ENCODE data around the gene COPS8.

The COPS8 gene

DNA sequence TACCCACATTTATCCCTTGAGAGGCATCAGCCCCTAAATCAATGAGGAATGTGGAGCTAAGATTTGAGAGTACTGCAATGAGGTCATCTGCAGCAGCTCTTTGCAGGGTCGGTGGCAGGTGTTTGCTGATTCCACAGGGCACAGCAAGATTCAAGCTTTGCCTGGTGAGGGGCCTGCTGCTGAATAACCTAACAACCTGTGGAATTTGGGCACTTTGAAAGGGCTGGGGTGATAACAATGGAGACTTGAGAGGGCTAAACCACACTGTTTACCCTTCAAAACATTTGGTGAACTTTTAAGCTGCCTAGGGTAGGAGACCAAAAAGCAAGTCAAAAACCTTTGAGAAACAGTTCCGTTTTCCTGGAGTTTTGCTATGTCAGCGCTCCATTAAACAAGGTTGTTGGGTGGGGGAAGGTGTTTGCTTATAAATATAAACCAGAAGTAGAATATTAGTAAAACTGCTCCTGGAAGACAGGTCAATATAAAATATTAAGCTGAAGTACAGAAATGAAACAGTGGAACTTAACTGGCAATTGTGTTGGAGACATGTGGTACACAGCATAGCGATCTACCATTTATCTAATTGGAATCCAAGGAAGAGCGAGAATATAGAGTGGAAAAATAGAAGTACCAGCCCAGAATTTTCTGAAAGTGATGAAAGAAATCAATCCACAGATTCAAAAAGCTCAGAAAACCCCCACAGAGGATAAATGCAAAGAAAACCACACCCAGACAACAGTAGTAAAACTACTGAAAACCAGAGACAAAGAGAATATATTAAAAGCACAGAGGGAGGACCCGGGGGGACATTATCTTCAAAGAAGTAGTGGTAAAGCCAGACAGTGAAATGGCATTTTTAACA is 15.7 kb downstream of the COPS8 start:
- no peak for DNase-seq (ENCODE audit: low spot score)

DNA sequence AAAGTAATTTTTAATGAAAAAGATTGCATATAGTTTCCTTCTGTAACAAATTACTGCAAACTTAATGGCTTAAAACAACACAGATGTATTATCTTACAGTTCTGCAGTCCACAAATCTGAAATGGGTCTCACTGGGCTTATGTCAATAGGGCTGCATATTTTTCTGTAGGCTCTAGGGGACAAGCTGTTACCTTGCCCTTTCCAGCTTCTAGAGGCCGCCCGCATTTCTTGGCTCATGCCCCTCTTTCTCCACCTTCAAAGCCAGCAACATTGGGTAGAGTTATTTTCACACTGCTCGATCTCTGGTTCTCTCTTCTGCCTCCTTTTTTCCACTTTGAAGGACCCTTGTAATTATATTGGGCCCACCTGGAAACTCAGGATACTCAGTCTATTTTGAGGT is 16.7 kb downstream of the COPS8 start:
- no peak for DNase-seq (ENCODE audit: low spot score)

DNA sequence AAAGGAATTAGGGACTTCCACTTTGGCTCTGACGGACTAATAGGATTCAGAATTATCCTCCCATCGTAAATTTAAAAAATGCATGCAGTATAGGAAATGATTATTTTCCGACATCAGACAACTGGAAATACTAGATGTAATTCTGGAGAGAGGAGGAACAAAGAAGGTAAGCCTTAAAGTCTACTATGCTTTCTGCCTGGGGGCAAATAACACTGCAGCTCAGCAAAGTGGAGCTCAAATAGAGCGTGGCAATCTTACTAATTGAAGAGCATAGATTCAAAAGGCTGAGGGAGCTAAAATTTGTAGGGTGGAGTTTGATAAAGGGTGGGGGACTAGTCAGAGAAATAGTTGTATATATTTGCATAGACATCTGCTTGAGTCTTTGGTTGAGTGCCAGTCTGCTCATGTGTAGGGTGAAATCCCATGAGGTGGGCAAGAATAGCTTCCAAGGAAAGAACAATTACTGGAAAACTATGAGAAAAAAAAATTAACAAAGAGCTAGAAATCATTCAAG is 23.8 kb downstream of the COPS8 start:
- no peak for DNase-seq (ENCODE audit: low spot score)

DNA sequence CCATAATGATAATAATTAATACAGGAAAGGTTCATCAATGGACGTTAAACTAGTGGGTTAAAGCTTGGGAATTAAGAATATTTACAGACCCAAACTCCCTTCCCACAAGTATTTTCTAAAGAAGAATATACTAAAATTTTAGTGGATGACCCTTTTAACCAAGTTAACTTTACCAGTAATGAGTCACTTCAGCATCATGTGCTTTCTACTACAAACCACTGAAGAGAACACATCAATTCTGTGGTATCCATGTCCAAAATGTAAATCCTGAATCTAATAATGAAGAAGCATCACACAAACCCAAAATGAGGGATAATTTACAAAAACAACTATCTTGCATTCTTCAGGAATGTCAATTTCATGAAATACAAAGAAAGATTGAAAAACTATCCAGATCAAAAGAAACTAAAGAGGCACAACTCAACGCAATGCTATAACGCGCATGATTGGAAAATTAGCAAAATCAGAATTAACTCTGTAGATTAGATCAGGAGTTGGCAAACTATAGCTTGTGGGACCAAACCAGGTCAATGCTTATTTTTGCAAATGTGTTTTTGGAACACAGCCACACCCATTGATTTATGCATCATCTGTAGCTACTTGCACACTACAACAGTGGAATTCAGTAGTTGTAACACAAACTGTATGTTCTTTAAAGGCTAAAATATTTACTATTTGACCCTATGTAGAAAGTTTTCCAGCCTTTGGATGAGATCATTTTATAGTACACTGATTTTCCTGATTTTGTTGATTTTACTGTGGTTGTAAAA is 27.5 kb downstream of the COPS8 start:
- DNase-seq (ENCODE audit: low spot score), result no peak

DNA sequence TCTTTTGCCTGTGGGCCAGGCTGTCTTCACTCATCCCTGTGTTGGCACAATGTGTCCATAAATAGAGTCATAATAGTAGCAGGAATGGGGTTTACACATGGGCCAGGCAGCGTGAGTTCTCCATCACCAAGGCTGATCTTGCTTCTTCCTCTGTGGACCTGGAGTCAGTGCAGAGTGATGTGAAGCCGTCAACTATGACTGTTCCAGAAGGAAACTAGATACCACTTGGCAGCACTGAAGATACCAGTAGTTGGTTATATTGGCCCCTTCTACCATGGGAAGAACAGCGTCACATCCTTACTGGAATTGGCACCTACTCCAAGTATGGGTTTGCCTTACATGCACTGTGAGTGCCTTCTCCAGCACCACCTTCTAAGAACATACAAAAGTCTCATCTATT is 30.2 kb downstream of the COPS8 start:
- no peak for DNase-seq (ENCODE audit: low spot score)

DNA sequence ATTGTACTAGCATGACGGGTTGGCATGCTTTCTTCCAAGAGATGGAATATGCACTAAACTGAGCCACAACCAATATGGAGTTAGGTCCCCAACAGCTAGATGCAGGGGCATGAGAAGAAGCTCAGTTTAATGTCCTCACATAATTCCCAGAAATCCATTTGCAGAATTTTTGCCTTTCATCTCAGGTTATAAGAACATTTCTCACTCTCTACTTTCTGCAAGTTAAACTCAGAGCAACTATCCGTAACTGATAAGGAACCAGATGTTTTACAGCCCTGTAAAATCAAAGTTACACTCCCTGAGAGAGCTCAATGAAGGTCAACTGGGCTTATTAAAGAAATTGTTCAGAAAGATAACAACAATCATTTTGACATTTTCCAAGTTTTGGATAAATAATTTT is 30.7 kb downstream of the COPS8 start:
- no peak for DNase-seq (ENCODE audit: low spot score)

DNA sequence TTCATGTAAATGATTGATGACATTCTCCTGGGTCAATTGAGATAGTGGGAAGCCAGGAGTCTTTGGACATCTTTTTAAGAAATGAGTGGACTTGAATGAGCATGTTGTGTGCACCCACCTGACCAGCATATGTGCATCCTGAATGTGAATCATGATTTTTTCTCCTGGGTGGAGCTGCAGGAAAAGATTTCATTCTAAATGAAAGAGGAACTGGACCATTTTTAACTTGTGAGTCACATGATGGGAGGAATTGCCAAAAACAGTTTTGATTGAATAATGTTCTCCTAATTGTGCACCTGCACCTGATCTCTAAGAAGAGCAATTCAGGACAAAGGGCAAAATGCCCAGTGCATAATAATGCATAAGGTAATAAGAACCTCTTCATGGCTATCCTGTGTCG is 32.3 kb downstream of the COPS8 start:
- DNase-seq (ENCODE audit: low spot score), result no peak

DNA sequence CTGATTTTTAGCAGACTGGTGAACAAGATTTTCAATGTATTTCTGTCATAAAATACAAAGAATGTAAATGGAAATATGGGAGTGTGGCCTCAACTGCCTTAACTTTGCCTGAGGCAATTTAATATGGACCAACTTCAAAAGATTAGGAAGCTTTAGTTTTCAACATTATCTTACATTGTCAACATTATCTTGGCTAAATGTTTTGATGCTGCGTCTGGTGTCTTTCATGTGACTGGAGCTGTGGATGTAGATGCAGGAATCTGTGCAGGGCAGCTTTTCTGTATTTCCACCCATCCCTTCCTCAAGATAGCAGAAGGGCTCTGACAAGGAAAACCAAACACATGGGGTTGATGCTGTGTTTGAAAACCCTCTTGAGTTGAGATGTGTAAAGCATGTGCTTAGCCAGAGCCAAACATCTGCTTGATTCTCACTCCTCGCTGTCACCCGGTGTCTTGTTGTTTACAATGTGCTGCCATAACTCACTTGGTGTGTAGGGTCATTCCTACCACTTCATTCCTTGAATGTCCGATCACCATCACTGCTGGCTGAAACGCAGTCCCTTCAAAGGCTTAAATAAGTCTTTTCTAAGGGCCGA is 33.0 kb downstream of the COPS8 start:
- no peak for DNase-seq (ENCODE audit: low spot score)

DNA sequence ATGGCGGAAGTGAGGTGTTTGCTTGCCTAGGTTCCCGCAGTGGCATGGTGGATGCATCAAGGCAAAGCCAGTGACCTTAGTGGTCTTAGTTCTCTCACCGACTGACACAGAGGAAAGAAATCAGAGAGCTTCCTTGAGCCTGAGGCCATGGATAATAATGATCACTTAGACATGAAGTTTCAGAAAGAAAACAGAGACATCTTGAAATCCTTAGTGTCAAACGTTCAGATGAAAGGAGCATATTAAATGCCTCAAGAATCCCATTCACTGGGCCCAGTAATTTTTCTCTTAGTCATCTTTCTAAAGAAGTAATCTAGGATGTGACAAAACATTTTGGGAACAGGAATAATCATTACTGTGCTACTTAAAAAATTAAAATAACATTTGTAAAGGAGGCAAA is 35.2 kb downstream of the COPS8 start:
- DNase-seq (ENCODE audit: low spot score), result no peak

DNA sequence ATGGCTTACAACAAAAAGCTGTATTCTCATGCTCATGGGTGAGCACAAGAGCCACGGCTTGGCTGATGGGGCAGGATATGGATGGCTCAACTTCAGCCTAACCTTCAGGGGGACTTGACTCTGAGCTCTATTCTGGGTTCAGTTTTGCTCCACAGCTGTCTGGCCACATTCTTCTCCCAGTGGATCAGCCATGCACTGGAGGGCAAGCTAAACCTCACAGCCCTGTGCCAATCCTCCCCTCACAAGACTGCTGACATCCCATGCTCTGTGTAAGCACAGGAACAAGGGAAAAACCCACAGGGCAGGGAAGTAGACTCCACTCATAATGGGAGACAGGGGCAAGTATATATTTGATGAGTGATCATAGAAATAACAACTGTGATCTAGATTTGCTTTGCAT is 35.6 kb downstream of the COPS8 start:
- no peak for DNase-seq (ENCODE audit: low spot score)

DNA sequence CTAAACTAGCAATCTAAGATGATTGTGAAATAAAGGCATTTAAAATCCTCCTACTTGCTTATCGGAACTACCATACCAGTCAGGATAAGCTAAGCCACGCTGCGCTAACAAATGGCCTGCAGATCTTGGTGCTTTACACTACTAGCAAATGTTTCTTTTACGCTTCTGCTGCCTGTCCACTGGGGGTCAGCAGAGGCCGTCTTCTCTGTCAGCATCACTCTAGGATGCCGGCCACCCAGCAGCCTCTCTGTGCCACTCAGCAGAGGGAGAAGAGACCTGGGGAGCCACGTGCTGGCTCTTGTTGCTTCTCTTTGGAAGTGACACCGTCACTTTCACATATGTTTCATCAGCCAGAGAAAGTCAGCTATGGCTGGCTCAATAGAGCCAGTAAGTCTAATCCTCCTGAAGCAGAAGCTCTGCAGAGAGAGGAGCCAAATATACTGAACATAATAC is 36.6 kb downstream of the COPS8 start:
- peak; percentile 1 for DNase-seq (ENCODE audit: low spot score)

DNA sequence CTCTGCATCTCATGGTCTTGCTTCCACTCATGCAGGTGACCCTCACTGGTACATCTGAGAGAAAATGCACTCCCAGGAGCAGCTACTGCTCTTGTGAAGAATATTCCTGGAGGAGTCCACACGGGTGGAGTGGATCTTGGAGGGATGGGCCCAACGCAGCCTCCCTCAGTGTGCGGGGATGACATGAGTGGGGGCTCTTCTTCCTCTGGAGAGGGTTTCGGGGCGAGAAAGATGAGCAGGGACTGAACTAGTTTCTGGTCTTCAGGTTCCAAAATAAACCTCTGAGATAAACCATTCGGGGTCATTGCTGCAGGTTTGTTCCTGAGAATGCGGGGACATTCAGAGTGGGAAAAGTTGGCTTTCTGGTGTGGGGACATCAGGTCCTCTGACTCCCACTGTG is 39.1 kb downstream of the COPS8 start:
- DNase-seq (ENCODE audit: low spot score), result no peak

DNA sequence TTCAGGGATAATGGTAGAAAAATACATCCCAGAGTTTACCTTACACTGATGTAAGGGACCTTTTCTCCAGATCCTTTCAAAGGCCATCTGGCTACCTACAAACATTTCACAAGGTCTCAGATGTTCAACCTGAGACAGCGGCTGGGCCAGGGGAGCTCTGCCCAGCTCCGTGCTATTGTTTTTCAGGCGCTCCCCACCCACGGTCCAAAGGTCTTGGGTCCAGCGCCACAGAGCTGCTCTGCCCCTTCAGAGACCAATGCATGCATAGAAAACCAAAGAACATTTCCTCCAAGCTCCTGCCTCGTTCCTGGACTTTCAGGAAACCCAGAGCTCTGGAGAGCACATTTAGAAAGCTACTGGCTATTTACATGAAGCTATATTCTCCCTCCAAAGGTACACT is 40.3 kb downstream of the COPS8 start:
- DNase-seq (ENCODE audit: low spot score), result no peak

DNA sequence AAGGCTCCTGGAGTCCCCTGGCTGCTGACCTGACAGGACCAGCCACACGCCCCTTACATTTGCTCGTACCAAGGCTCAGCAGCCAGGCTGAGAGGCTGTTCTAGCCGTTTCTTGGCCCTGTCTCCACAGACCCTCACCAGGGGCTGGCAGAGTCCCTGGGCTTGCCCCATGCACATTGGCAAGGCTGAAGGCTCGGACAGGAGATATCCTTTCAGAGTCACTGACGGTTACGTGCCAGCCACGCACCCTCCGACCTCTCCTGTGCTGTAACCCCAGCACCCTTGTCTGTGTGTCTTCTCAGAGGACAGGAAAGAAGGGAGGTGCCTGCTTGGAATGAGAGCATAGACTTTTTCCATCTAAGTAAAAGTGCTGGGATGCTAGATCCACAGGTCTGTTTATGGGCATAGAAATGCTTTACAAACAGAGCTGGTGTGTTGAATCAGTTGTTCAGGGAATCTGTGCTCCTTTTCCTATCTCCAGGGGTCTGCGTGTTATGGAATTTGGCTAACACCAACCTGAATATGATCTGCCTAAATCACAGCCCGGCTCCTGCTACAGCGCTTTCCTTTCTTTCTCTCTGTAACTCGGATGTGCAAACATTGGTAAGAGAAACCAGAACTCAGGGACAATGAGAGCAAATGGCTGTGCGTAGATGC is 41.0 kb downstream of the COPS8 start:
- DNase-seq (ENCODE audit: low spot score), result no peak

DNA sequence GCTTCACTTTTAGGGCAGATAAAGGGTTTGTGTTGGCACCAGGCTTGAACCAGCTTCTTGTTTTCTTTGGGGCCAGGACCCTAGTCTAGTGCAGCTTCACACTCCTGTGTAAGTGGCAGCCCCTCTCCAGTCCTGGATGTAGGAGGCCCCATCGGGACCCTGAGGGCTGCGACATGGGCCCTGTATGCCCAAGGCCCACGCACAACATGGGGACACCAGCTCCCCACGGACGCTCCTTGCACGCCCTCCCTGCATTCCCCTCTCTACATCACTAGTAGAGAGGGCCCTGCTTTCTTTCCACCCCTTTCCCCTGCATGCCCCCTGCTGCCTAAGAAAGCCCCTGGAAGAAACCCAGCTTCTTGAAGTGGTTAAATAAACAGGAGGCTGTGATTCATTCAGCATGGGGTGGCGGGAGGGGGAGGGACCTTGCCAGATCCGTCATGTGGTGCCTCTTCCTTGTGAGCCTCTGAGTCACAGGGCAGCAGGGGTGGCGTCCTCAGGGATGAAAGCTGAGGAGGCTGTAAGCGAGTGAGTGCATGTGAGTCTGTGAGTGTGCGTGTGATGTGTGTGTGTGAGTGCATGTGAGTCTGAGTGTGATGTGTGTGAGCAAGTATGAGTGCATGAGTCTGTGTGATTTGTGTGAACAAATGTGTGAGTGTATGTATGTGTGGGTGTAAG is 42.5 kb downstream of the COPS8 start:
- DNase-seq (ENCODE audit: low spot score), result no peak

DNA sequence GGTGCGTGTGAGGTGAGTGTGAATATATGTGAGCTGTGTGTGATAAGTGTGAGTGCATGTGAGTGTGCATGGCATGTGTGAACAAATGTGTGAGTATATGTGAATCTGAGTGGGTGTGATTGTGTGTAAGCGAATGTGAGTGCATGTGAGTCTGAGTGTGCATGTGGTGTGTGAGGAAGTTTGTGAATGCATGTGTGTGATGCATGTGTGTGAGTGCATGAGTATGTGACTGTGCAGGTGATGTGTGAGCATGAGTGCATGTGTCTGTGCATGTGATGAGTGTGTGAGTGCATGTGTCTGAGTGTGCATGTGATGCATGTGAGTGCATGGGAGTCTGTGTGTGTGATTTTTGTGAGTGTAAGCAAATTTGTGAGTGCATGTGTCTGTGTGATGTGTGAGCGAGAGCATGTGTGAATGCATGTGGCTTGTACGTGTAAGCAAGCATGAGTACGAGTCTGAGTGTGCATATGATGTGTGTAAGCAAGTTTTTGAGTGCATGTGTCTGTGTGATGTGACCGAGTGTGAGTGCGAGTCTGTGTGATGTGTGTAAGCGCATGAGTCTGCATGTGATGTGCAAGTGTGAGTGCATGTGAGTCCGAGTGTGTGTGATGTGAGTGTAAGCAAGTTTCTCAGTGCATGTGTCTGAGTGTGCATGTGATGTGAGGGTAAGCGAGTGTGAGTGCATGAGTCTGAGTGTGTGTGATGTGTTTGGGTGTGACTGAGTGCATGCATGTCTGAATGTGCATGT is 43.3 kb downstream of the COPS8 start:
- DNase-seq (ENCODE audit: low spot score), result no peak

DNA sequence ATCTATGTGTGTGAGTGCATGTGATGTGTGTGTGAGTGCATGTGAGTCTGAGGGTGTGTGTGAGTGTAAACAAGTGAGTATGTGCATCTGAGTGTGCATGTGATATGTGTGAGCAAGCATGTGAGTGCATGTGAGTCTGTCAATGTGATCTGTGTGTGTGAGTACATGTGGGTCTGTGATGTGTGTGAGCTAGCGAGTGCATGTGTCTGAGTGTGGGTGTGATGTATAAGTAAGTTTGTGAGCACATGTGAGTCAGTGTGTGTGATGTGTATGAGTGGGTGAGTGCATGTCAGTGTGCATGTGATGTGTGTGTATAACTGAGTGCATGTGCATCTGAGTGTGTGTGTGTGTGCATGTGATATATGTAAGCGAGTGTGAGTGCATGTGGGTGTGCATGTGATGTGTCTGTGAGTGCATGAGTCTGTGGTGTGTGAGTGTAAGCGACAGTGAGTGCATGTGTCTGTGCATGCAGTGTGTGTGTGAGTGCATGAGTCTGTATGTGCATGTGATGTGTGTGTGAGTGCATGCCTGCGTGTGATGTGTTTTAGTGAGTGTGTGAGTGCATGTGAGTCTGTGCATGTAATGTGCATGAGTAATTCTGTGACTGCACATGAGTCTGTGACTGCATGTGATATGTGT is 44.1 kb downstream of the COPS8 start:
- DNase-seq (ENCODE audit: low spot score), result no peak

DNA sequence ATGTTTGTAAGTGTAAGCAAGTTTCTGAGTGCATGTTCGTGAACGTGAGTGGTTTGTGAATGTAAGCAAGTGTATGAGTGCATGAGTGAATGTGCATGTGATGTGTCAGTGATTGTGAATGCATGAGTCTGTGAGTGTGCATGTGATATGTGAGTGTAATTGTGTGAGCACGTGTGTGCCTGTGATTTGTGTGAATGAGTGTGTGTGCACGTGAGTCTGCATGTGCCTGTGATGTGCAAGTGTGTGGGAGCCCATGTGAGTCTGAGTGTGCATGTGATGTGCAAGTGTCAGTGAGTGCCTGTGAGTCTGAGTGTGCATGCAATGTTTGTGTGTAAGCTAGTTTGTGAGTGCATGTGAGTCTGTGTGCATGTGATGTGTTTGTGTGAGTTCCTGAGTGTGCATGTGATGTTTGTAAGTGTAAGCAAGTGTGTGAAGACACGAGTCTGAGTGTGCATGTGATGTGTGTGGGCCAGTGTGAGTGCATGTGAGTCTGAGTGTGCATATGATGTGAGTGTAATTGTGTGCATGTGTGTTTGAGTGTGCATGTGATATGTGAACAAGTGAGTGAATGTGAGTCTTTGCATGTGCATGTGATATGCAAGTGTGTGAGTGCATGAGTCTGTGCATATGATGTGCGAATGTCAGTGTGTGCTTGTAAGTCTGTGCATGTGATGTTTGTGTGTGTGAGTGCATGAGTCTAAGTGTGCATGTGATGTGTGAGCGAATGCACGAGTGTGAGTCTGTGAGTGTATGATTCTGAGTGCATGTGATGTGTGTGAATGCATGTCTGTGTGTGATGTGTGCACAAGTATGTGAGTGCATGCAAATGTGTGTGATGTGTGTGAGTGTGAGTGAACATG is 45.1 kb downstream of the COPS8 start:
- DNase-seq (ENCODE audit: low spot score), result no peak

DNA sequence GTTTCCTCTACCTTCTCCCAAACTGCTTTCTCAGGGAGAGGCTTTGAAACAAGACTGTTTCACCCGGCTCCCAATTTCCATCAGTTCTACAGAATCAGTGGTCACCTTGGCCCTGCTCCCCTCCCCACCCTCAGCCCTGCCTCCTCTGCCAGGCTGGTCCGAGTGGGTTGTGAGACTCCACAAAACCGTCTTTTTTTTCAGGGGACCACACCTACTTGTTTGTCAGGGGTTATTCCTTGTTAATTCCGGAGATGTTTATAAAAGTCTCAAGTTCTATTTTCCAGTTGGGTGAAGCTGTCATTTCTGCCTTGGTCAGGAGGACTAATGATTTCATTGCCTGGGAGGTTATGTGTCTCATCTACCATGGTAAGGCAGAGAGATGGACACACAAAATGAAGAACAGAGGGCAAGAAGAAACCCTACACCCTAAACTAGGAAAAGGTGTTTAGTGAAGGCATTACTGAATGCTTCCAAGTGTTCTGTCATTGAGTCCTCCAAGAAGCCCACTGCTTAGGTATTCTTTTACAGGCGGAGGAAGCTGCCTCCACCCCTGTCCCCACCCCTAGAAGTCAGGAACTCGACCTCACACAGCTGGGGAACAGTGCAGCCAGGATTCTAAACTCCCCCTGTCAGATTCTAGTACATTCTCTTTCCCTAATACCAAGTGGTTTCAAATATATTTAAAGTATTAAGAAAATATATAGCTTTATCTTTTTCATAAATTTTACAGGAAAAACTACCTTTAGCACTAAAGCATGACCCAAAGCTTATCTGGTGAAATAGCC is 46.3 kb downstream of the COPS8 start:
- no peak for DNase-seq (ENCODE audit: low spot score)

Measured in CD4-positive, alpha-beta T cell treated with Interleukin-15 for 4 hours (primary cell).